Measurements from ENCODE around the gene RAB8B. TPM values are rescaled to one million over a fixed set of nuclear protein-coding genes. Genes with fewer than 3 reads are reported as not detected.

Gene RAB8B
- total RNA-seq, 3 donors from 2014 or later, result 7.4 to 26.4 (median 18.3) TPM

GRCh38 chr15:63250312-63250965 is 61.0 kb downstream of the RAB8B start:
- H3K4me3 ChIP-seq, result no peak overlapping the region
- ATAC-seq (no peak), DNase-seq (no peak)
- intact Hi-C loops (cut with DNase I, micrococcal nuclease), result no loop called here
- no peak for TF ChIP-seq CTCF (IDR thresholded peaks at IDR 0.05)
- H3K4me1 ChIP-seq (ENCODE audit: low read depth), result no peaks in the 10 kb centered on the region
- no peaks in the 10 kb centered on the region for H3K36me3 ChIP-seq (ENCODE audit: low read depth)
- H3K9me3 ChIP-seq, result no peaks in the 10 kb centered on the region

- TF ChIP-seq CTCF (IDR thresholded peaks at IDR 0.05), result no peak
These were observed 62.3 kb downstream of the RAB8B start for GRCh38 chr15:63251701-63252100.

DNA sequence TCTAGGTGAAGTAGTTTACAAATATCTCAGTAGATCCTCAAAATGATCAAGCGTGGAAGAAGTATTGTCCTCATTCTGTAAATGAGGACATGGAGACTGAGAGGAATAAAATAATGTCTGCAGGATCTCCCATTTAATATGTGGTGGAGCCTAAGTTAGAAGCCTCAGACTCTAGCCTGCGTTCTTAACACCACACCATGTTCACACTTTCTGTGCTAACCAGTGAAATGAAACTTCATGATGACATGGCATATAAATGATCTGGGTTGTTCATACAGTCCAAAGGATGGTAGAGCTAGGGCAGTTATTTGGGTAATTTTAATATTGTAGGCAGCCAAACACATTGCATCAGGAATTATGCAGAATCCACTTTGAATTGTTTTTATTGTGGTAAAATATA is 62.9 kb downstream of the RAB8B start:
- H3K4me1 ChIP-seq (ENCODE audit: low read depth), result no peaks in the 10 kb centered on the region
- intact Hi-C loops (cut with DNase I, micrococcal nuclease), result no loop called here
- no peaks in the 10 kb centered on the region for H3K36me3 ChIP-seq (ENCODE audit: low read depth)
- no peak for TF ChIP-seq CTCF (IDR thresholded peaks at IDR 0.05)
- DNase-seq, result no peak
- no peaks in the 10 kb centered on the region for H3K9me3 ChIP-seq
- no peak overlapping the region for H3K4me3 ChIP-seq
- no peak for ATAC-seq

More at GRCh38 chr15:63251701-63252100, 62.3 kb downstream of the RAB8B start:
- Histone ChIP-seq H3K9me3 (no peaks in the 10 kb centered on the region), H3K4me3 (no peak overlapping the region), H3K36me3 (ENCODE audit: low read depth) (no peaks in the 10 kb centered on the region), H3K4me1 (ENCODE audit: low read depth) (no peaks in the 10 kb centered on the region)
- DNase-seq, result no peak
- ATAC-seq, result no peak
- intact Hi-C loops (cut with DNase I, micrococcal nuclease), result no loop called here

DNA sequence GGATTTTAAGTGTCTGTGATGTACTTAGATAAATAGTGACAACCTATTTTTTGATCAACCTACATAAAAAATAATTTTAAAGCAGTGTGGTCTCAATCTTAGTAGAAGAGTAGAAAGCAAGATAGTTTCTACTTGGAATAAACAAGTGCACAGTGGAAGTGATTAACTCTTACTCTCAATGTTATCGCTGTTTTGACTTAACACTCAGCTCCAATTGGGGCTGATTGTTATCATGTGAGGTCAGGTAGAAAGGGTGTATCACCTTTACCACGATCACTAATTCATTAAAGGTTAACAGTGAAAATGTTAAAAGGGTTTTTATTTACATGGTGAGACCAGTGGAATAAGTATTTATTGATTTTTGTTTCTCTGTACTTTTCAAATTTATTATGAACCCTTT is 65.6 kb downstream of the RAB8B start:
- Histone ChIP-seq H3K9me3 (no peaks in the 10 kb centered on the region), H3K4me3 (no peak overlapping the region), H3K36me3 (ENCODE audit: low read depth) (no peaks in the 10 kb centered on the region), H3K4me1 (ENCODE audit: low read depth) (no peaks in the 10 kb centered on the region)
- DNase-seq (no peak), ATAC-seq (no peak)
- intact Hi-C loops (cut with DNase I, micrococcal nuclease), result no loop called here
- TF ChIP-seq CTCF (IDR thresholded peaks at IDR 0.05), result no peak

DNA sequence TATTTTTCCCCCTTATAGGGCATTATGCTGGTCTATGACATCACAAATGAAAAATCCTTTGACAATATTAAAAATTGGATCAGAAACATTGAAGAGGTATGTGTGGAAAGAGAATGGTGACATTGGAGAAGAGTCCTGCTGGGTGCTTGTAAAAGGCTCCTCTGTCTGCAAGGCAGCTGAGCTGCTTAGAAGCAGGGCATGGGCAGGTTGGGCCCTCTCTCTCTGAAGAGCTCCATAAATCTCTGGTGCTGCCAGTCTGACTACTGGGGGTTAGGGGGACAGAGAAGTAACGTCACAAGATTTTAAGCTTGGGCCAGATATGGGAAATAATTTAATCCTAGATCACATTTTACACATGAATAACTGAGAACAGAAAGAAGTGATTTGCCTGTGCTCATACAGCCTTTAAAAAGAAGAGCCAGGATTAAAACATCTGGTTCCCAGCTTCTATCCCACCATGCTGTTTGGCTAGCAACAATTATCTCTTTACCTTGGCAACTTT is 66.1 kb downstream of the RAB8B start:
- Histone ChIP-seq H3K4me1 (ENCODE audit: low read depth) (no peaks in the 10 kb centered on the region), H3K9me3 (no peaks in the 10 kb centered on the region), H3K4me3 (no peak overlapping the region), H3K36me3 (ENCODE audit: low read depth) (no peaks in the 10 kb centered on the region)
- ATAC-seq (no peak), DNase-seq (no peak)
- intact Hi-C loops (cut with DNase I, micrococcal nuclease), result no loop called here
- no peak for TF ChIP-seq CTCF (IDR thresholded peaks at IDR 0.05)

Measured in mucosa of descending colon (tissue), 3 donors.